ENCODE results near the gene KAZN.

- TF ChIP-seq POLR2AphosphoS5 (IDR thresholded peaks at IDR 0.05) = no peak
- TF ChIP-seq CTCF (IDR thresholded peaks at IDR 0.05) = no peak
- TF ChIP-seq POLR2A (IDR thresholded peaks at IDR 0.05) = no peak
These were observed 7.9 kb upstream of the KAZN start for GRCh38 chr1:14590411-14591180.
